GM19463 (cell line): Measurements from ENCODE around the gene PAQR5.

Experiments
- ATAC-seq: cut with Tn5 transposase; IDR thresholded peaks from one replicate; pipeline ENCODE4 v1.9.1; 2021; ENCODE audit warnings: mild to moderate bottlenecking, moderate library complexity; ENCODE audit not compliant: unreplicated experiment

PAQR5 gene

DNA sequence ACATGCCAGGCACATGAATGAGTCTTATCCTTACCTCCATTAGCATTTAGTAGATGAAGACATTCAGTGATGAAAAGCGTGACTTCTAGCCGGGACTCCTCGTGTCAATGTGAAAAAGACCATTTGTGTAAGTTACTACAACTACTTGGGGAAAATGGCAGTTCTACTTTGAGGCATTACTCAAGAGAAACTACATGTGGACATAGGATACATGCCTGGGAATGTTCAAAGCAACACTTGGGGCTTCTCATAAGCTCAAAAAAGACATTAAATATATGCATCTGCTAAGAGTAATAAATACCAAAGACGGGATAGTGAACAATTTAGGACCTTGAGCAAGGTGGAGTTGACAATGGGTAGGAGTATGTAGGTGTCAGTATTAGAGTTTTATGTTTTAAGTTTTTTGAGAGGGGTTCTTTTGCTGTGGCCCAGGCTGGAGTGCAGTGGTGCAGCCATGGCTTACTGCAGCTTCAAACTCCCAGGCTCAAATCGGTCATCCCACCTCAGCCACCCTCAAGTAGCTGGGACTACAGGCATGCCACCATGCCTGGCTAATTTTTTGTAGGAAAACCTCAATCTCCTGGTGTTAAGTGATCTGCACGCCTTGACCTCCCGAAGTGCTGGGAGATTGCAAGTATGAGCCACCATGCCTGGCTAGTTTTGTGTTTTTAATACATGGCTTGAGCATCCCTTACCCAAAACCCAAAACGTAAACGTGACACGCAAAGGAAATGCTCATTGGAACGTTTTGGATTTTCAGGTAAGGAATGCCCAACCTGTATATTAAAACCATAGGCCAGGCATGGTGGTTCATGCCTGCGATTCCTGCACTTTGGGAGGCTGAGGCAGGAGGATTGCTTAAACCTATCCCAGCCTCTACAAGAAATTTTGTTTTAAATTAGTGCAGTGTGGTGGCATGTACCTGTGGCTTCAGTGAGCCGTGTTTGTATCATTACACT is 157.8 kb downstream of the PAQR5 start:
- ATAC-seq = no peak
